Amygdala (tissue), 56 donors: ENCODE results near the gene SFXN4.
"Not testable (repeated sequence)": the region's sequence is repeated elsewhere in the genome, so short reads cannot be mapped to it uniquely, and the experiment has no call there.

Source experiments
- DNase-seq, 56 donors: peaks; one replicate each; lab custom pipeline; 2025; lab: John Stamatoyannopoulos, UW

SFXN4 gene

GRCh38 chr10:119115926-119116325 is 49.6 kb downstream of the SFXN4 start:
- no peak for DNase-seq

DNA sequence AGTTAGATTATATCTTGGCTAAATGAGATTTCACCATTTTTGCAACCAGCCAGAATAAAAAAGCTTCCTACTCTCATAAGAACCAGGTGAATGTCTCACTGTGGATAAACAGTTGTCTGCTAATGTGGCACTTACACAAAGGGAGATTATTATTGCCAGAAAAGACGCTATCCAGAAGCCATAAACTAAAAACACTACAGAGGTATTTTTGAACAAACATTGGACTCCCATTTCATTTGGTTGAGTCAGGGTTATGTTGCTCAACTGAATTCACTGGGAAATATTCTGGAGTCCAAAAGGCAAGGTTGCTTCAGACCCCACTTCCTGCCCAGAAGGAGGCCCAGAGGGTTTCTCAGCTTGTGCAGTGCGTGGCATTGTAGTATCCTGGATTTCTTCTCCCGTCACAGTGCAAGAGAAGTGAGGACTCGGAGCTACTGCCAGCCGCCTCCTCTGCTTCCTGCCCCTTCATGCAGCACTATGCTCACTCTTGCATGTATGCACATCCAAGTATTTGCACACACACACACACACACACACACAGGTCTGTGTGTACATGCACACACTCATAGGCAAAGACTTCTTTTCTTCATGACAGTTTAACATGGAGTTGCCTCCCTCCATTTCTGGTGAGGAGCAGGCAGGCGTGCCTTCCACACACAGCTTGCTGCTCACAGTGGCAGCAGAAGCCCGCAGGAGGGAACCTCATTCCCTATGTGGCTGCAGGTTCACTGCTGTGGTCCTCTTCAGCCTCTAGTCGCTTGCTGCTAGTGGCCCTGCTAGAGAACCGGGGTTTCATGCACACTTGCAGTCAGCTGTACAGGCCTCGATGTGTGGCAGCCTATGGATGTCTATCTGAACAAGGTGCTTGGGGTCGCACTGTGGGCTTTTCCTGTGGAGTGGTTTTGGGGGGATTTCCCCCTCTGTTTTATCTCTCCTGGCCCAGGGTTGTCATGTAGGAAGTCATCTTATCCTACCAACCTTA is 51.5 kb downstream of the SFXN4 start:
- no peak for DNase-seq

- no peak for DNase-seq
Measured at GRCh38 chr10:119112056-119112455, 53.5 kb downstream of the SFXN4 start.

GRCh38 chr10:119107771-119108170 is 57.7 kb downstream of the SFXN4 start:
- not testable (repeated sequence) for DNase-seq

- DNase-seq, result not testable (repeated sequence)
Measured at GRCh38 chr10:119107106-119107505, 58.4 kb downstream of the SFXN4 start.

- not testable (repeated sequence) for DNase-seq
Measured at GRCh38 chr10:119105899-119106298, 59.6 kb downstream of the SFXN4 start.

DNA sequence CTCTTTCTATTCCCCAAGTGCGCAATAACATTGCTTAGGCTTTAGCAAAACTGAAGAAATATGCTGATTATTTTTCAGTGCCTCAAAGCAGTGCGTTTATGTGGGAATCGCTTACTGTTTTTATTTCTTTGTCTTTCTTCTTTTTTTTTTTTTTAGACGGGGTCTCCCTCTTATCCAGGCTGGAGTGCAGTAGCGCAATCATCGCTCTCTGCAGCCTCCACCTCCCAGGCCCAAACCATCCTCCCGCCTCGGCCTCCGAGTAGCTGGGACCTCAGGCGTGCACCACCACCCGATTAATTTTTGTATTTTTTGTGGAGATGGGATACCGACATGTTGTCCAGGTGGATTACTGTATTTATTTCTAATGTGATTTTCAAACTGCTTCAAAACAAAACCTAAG is 60.4 kb downstream of the SFXN4 start:
- no peak for DNase-seq

- peak in 29 of 56 donors; percentile 1 to 51 (median 26) for DNase-seq
Measured at GRCh38 chr10:119104654-119105015, 60.9 kb downstream of the SFXN4 start.

DNA sequence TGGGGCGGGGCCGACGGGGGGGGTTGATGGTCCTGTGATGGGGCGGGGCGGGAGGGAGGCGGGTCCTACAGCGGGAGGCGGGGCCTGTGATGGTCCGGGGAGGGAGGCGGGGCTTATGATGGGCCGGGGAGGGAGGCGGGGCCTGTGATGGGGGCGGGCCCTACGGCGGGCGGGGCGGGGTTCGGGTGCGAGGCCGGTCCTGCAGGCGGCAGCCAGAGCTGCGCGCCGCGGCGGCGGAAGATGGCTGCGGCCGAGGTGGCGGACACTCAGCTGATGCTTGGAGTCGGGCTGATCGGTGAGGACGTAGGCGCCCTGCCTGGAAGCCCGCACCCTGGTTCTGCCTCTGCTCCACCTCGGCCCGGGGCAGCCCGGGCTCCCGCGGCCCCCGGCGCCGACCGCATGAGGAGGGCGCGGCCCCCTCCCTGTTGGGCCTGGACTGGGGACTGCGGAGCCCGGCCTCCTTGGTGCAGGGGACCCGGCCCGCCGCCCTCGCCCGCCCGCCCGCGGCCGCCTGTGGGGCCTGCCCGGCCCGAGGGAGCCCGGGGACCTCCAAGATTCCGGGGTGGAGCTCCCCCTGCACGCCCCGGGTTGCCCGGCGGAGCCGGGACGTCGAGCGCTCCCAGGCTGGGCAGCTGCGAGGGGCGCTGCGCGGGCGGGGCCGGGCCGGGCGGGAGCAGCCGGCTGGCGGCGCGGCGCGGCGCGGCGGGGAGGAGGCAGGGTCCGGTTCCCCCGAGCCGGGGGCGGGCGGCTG is 61.4 kb downstream of the SFXN4 start, which contains the start of gene DENND10:
TSS of gene DENND10 (plus strand) at position 211 of the 751 bp plus-strand sequence. CDS start at position 241, 30 bp downstream.
- peak in 55 of 56 donors; percentile 38 to 94 (median 81) for DNase-seq

GRCh38 chr10:119103241-119103902 is 62.1 kb downstream of the SFXN4 start:
- DNase-seq, result no peak

DNA sequence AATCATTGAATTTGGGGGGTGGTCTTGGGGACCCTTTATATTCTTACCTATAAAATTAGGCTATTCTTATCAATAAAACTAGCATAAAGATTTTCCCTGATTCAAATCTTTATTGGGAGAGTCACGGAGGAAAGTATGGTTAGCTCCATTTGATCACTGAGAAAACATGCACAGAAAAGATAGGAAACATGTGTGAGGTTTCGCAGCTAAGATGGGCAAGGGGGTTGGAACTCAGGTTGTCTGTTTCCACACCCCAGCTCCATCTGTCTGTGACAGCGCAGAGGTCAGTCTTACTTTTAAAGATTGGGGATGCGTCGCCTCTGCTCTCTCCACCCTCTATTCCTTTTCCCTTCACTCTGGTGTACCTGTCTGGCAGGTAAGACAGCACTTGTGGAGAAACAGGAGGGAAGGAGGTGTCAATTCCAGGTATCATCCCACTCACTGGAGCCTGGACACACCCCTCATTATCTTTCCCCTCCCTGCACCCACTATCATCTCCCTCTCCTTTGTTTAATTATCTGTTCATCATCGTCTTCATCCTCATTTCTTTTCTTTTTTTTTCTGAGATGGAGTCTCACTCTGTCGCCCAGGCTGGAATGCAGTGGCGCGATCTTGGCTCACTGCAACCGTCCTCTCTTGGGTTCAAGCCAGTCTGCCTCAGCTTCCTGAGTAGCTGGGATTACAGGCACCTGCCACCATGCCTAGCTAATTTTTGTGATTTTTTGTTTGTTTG is 64.0 kb downstream of the SFXN4 start:
- DNase-seq, result no peak

GRCh38 chr10:119100434-119101238 is 64.9 kb downstream of the SFXN4 start:
- no peak for DNase-seq

- no peak for DNase-seq
Measured at GRCh38 chr10:119098576-119098975, 66.9 kb downstream of the SFXN4 start.

- not testable (repeated sequence) for DNase-seq
Measured at GRCh38 chr10:119096641-119097415, 68.7 kb downstream of the SFXN4 start.

DNA sequence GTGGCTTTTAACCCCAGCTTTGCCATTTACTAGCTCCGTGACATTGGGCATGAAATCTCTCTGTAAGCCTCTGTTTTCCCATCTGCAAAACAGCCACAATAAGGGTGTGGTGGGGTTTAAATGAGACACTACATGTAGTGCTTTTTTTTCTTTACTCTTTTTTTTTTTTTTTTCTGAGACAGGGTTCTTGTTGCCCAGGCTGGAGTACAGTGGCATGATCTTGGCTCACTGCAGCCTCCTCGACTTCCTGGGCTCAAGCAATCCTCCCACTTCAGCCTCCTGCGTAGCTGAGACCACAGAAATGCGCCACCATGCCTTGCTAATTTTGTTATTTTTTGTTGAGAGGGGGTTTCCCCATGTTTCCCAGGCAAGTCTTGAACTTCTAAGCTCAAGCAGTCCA is 69.9 kb downstream of the SFXN4 start:
- DNase-seq, result no peak

- DNase-seq, result no peak
Measured at GRCh38 chr10:119090968-119091367, 74.5 kb downstream of the SFXN4 start.
